Activated naive CD4-positive, alpha-beta T cell (primary cell): Measurements from ENCODE around the gene NOTCH1.
A peak's percentile ranks its signal among the peaks of the same experiment; 100 is the strongest.
"Not testable (repeated sequence)": the region's sequence is repeated elsewhere in the genome, so short reads cannot be mapped to it uniquely, and the experiment has no call there.

Source experiments
- DNase-seq, 4 experiments: peaks; one replicate each; lab custom pipeline; 2025; lab: John Stamatoyannopoulos, UW

NOTCH1 gene

DNA sequence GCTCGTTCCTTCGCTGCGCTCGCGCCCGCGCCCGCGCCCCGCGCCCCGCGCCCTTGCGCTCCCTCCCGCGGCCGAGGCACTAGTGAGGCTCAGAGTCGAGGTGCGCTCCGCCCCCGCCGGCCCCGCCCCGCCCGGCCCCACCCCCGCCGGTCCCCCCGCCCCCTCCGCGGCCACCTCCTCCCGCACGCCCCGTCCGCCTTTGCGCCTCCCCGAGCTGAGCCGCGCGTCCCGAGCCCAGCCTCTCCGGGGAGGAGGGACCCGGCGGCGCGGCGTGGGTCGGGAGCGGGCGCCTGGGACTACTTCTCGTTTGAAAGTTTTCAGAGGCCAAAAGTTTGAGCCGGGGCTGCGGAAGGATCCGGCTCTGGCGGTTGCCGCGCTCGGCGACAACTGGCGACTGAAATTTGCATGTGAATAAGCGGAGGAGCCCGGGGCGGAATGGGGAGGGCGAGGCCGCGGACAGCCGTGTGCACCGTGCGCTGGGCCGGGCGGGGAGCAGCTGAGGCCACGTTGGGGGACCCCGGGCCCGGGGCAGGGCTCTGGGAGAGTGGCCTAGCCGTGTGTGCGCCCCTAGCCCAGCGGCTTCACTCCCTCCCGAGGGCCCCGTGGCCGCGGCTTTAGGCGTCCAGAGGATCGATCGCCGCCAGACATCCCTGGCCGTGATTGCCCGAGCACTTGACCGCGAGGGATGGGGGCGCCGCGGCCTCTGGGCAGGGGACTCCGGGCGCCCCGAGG, at the start of gene NOTCH1:
NOTCH1 (minus strand) TSS at position 84 of the 732 bp plus-strand sequence. CDS start 262 bp downstream, outside the sequence.
- DNase-seq = peak; percentile 72 to 84 (median 82)

DNA sequence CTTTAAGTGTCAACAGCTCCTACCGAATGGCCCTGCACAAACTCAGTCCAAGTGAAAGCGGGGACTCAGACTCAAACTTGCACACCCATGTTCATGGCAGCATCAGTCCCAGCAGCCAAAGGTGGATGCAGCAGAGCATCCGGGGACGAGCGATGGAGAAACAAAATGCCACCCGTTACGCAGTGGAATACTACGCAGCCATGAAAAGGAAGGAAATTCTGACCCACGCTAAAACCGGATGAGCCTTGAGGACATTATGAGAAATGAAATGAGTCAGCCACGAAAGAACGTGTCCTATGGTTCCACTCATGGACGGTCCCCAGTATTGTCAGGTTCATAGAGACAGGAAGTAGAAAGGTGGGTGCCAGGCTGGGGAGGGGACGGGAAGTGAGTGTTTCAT, 48.6 kb upstream of the NOTCH1 start:
- DNase-seq = no peak

- no peak for DNase-seq
Observed at GRCh38 chr9:136593581-136593980, 47.7 kb upstream of the NOTCH1 start.

- DNase-seq = no peak
Observed at GRCh38 chr9:136592666-136593065, 46.8 kb upstream of the NOTCH1 start.

DNA sequence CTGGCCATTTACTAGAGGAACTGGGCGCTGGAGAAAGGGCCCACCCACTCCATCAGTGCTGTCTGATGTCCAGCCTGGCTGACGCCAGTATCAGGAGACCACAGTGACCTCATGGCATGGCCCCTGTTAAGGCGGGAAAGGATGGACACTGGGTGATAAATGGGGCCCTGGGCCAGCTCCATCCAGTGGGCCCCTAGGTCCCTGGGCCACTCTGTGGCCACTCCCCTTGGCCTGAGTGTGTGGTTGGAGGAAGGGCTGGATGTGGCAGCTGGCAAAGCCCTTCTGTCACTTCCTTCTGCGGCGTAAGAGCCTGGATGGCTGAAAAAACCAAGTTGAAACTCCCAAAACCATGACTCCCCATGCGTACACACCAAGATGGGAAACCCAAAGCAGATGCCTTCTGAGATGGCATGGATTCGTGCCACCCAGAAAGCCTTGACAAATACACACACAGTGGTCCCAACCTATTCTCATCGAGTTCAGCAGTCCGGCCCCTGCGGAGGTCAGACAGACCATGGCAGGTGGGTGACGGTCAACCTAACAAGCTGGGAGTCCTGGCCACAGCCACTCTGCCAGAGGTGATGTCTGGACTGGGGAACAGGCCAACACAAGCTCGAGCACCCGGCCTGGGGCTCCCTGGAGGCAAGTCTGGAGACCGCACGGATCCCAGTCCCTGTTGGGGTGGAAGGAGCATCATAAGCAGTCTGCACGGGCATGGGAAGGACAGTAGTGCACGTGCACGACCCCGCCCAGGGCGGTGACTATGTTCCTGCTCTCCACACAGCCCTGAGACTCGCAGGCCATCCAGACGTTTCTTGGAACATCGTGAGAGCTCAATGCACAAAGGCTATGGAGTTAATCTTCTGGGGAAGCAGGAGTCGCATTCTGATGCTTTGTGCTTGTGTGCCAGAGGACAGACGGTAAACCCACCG, 45.2 kb upstream of the NOTCH1 start:
- DNase-seq = no peak

DNA sequence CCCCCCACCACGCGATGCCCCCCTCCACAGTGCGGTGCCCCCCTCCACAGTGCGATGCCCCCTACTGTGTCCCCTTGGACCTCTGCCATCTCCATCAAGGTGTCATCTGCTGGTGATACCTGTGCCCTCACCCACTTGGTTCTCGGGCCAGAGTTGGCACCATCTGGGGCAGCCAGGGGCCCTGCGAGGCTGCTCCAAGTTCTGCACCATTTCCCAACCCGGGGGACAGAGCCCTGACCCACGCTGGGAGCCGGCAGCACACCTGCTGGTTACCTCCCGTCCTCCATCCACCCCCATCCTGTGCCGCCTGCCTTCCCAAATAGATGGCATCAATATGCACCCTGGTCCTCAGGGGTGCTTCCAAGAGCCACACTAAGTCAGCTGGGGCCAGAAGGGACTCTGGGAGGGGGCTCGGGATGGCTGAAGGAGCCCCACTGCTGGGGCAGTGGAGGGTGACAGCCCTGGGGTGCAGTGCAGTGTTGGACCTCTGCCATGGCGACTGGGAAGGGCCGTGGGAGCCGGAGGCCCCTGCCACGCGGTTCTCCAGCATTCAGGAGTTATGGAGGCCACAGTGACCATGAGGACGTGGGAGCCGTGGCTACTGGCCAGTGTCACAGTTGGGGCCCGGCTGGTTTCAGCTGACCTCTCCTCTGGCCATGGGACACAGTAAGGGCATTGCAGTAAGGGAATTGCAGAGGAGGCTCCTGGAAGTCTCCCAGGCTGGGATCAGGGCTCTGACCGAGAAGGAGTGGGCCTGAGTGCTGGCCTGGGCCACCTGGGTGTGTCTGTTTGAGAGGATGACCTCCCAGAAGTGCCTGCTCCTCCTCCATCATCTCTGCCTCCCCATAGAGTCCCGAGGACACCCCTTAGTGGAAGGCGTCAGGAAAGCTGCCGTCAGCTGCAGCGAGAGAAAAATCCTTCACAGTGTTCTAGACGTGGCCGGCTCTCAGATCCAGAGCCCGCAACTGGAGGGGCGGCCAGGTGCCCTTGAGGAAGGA, 44.2 kb upstream of the NOTCH1 start:
- DNase-seq = no peak

DNA sequence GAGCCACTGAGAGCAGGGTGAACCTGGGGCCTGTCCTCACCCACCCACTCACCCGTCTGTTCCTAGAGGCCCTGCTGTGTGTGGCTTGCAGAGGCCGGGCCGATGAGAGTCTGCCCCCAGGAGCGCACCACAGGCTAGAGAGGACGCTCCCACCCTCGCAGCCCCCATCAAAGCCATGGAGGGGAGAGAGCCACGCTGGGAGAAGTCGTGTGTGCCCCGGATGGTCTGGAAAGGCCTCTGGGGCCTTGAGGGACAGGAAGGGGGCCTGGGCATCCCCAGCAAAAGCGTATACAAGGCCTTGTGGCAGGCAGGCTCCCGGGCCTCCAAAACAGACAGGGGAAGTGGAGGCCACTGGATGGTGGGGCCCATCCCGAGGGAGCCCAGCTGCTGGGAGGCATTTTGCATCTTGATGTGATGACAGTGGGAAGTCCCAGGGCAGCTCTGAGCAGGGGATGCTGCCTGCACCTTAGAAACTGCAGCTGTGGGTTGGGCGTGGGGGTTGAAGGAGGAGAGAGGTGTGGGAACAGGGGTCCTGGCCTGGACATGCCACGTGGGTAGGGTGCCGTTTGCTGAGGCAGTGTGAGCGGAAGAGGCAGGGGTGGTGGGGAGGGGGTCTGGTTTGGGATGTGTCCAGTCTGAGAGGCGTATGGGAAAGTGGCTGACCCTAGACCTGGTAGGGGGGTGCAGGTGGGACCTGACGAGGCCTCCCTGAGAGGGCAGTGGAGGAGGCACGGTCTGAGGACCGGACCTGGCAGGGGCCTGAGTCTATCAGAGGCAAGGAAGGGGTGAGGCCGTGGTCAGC, 43.0 kb upstream of the NOTCH1 start:
- no peak for DNase-seq

- DNase-seq = no peak
Observed at GRCh38 chr9:136587944-136588662, 42.3 kb upstream of the NOTCH1 start.

DNA sequence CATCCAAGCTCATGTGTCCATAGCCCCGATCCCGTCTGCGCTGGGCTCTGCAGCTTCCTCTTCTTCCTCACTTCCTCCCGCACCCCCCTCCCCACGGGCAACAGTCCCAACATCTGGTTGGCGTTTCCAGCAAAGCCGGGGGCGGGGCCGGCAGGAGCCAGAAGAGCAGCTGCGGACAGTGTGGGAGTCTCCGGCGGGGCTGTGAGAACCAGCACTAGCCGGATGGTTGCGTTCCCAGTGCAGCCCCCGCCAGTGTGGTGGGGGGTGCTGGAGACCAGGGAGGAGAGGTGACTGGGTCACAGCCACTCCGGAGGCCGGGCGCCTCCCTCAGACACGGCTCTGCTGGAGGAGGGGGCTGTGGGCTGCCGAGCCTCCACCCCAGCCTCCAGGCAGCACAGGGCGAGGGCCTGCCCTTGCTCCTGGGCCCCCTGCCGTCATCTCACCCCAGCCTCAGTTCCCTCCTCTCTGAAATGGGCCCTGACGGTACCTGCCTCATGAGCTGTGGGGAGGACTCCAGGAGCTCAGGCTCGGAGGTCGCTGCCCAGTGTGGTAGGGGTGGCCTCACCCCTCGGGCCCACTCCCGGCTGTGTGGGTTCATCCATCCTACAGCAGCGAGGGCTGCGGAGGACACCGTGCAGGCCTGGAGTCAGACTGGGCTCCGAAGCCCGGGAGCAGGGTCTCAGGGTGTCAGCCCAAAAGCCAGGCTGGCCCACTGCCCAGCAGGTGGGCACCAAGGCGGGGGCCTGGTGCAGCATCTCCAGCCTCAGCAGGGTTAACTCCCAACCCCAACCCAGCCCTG, 41.5 kb upstream of the NOTCH1 start:
- no peak for DNase-seq

- no peak for DNase-seq
Observed at GRCh38 chr9:136586391-136586953, 40.6 kb upstream of the NOTCH1 start.

DNA sequence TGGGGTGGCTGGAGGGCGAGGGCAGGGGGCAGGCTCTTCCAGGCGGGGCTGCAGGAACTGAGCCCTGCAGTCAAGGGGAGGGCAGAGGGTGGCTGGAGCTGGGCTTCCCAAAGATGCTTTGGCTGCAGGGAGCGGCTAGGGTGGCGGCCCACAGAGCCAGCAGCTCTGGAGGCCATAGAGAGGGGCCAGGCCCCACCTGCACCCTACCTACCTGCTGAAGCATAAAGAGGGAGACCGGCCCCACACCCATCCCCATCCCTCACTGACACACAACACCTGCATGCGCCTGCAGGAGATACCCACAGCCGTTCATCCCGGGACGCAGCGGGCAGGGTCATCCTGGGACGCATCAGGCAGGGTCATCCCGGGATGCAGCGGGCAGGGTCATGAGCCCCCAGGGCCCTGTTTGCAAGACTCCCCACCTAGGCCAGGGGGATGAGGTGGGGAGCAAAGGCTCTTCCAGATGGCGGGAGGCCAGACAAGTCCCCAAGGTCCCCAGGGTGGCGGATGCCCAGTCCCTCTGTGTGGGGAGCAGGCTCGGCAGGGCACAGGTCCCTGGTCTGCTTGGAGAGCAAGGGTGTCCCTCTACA, 39.8 kb upstream of the NOTCH1 start:
- DNase-seq = no peak

- DNase-seq = no peak
Observed at GRCh38 chr9:136584934-136585333, 39.1 kb upstream of the NOTCH1 start.

DNA sequence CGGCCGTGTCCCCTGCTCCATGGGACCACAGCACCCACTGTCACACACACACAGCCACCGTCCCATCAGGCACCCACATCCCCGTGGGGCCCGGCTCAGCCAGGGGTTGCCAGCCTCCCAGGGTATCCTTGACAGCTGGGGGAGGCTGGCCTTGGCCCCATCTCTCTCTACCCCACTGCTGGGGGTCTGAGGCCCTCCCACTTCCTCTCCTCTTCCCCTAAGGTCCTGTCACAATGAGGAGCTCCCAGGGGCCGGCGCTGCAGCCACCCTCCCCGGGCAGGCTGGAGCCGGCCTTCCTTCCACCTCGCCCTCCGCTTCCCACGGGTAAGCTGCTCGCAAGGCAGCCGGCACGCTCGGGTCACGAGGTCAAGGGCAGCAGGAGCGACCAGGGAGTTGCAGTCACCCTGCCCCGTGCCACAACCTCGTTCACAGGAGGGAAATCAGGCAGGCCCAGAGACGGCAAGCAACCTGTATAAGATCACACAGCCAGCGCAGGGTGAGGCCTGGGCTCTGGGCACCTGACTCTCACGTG, 38.6 kb upstream of the NOTCH1 start:
- no peak for DNase-seq

DNA sequence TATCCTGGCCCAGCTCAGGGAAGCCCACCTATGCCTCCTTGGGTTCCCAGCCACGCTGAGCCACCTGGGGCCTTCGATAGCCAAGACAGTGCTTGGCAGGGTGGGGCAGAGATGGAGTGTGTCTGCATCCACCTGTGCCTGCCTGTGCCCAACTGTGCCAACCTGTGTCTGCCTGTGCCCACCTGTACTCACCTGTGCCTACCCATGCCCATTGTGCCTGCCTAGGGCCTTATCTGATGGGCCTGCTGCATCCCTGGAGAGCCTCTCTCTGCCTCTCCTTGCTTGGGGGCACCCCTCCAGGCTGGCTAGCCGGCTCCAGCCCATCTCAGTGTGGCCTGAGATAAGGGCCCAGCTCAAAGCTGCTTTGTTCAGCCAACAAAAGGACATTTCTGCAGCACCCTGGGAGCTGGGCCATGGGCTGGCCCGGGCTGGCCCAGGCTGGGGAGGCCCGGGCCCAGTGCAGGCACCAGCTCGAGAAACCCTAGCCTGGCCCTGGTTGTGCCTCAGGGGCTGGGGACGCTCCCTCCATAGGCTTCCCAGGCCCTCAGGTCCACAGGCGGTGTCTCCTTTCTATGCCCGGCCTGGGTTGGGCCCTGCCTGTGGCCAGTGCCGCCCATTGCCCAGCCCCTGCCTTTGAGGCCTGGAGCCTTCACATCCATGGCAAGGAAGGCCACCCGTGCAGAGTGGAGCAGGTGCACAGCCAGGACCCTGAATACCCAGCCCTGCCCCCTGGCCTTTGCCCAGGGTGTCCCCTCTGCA, 37.3 kb upstream of the NOTCH1 start:
- DNase-seq = no peak

DNA sequence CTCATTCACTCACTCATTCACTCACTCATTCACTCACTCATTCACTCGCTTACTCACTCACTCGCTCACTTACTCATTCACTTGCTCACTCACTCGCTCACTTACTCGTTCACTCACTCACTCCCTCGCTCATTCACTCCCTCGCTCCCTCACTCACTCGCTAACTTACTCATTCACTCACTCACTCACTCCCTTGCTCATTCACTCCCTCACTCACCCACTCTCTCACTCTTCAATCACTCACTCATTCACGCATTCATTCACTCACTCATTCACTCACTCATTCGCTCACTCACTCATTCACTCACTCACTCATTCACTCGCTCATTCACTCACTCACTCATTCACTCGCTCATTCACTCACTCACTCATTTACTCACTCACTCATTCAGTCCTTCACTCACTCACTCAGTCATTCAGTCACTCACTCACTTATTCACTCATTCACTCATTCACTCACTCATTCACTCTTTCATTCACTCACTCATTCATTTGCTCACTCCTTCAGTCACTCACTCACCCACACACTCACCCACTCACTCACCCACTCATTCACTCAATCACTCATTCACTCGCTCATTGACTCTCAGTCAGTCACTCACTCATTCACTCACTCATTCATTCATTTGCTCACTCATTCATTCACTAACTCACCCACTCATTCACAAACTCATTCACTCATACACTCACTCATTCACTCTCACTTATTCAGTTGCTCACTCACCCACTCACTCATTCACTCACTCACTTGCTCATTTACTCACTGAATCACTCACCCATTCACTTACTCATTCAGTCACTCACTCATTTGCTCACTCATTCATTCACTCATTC, 36.0 kb upstream of the NOTCH1 start:
- no peak for DNase-seq

DNA sequence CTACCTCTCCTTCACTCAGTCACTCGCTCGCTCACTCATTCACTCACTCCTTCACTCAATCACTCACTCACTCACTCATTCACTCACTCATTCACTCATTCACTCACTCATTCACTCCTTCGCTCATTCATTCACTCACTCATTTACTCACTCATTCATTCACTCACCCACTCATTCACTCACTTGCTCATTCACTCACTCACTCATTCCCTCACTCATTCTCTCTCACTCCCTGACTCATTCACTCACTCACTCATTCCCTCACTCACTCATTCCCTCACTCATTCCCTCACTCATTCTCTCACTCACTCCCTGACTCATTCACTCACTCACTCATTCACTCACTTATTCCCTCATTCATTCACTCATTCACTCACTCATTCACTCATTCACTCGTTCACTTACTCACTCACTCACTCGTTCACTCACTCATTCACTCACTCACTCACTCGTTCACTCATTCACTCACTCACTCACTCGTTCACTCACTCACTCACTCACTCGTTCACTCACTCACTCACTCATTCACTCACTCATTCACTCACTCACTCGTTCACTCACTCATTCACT, 33.9 kb upstream of the NOTCH1 start:
- not testable (repeated sequence) for DNase-seq
